ENCODE data around the gene ALPG. TPM values are rescaled to one million over a fixed set of nuclear protein-coding genes. Genes with fewer than 3 reads are reported as not detected.

Gene ALPG
- total and polyA plus RNA-seq, 2 donors (not counting 3 experiments of a cell fraction or from before 2014, with no cell fraction given), result not detected

DNA sequence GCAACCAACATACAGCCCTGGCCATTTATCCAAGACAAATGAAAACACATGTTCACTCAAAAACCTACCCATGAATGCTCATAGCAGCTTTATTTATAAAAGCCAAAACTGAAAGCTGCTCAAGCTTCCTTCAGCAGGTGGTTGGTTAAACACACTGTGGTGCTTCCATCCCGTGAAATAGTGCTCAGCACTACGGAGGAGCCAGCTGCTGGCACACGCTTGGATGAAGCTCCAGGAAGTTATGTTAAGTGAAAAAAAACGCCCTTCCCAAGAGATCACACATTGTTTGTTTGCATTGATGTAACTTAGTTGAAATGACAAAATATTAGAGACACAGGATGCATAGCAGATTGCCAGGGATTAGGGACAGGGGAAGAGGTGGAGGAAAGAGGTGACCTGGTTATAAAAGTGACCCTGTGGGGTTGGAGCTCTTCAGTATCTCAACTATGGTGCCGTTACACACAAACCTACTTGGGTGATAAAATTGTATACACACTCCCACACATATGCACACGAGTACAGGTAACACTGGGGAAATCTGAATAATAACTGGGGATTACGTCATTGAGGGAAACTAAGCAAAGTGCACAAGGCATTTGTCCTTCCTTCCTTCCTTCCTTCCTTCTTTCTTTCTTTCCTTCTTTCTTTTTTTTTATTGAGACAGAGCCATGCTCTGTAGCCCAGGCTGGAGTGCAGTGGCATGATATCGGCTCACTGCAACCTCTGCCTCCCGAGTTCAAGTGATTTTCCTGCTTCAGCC, 6.2 kb upstream of the ALPG start:
- Histone ChIP-seq H3K27ac (ENCODE audit: insufficient read depth, low read depth, low read length) (no peak overlapping the region), H3K9ac (replicated peaks; ENCODE audit: extremely low read depth, insufficient read depth, low read length) (no peak overlapping the region), H3K9me1 (replicated peaks; ENCODE audit: control insufficient read depth, extremely low read depth, insufficient read depth, low read length) (no peaks in the 10 kb centered on the region), H3K9me3 (replicated peaks; ENCODE audit: control insufficient read depth, insufficient read depth, low read length) (no peaks in the 10 kb centered on the region), H3K79me2 (ENCODE audit: control insufficient read depth, insufficient read depth, low read length) (no peaks in the 10 kb centered on the region), H3K36me3 (ENCODE audit: control insufficient read depth in 2 of 2, extremely low read depth in 1 of 2, insufficient read depth in 2 of 2, low read length in 2 of 2) (no peaks in the 10 kb centered on the region), H3K4me1 (ENCODE audit: control insufficient read depth, extremely low read depth, insufficient read depth, low read length) (no peaks in the 10 kb centered on the region), H2AFZ (ENCODE audit: low read depth, low read length) (no peak overlapping the region), H4K20me1 (replicated peaks; ENCODE audit: control insufficient read depth, extremely low read depth, insufficient read depth, low read length) (no peaks in the 10 kb centered on the region), H3K27me3 (ENCODE audit: control insufficient read depth in 2 of 2, insufficient read depth in 2 of 2, low read length in 2 of 2) (peaks cover 0 to 5% of the 10 kb centered on the region in 2 experiments), H3K4me3 (replicated peaks in 1 of 3; ENCODE audit: insufficient read depth in 1 of 3, low read depth in 1 of 3, low read length in 3 of 3) (no peak overlapping the region), H3K4me2 (ENCODE audit: insufficient read depth, low read length) (no peak overlapping the region)
- ChIA-PET POLR2A (no interaction called here), CTCF (interaction anchor here (0.9 kb wide), 1 partner anchor 14 kb away, joined by 4 read pairs; no protein-coding TSS in a partner anchor)
- TF ChIP-seq JUN (IDR thresholded peaks at IDR 0.05; ENCODE audit: borderline replicate concordance, insufficient read depth, insufficient read length, low read depth) (no peak), POLR2AphosphoS5 (IDR thresholded peaks at IDR 0.05; ENCODE audit: insufficient read depth, low read depth, low read length) (no peak), EZH2 (IDR thresholded peaks at IDR 0.05; ENCODE audit: borderline replicate concordance, low read depth, low read length, severe bottlenecking) (no peak), GATA2 (IDR thresholded peaks at IDR 0.05; ENCODE audit: insufficient read depth, insufficient read length, low read depth, low read length) (no peak), FOS (IDR thresholded peaks at IDR 0.05; ENCODE audit: borderline replicate concordance, insufficient read depth, low read length) (no peak), POLR2A (IDR thresholded peaks at IDR 0.05; ENCODE audit: low read depth, low read length) (no peak), MYC (IDR thresholded peaks at IDR 0.05; ENCODE audit: low read depth, low read length) (no peak)
- TF ChIP-seq, protein P1, sequence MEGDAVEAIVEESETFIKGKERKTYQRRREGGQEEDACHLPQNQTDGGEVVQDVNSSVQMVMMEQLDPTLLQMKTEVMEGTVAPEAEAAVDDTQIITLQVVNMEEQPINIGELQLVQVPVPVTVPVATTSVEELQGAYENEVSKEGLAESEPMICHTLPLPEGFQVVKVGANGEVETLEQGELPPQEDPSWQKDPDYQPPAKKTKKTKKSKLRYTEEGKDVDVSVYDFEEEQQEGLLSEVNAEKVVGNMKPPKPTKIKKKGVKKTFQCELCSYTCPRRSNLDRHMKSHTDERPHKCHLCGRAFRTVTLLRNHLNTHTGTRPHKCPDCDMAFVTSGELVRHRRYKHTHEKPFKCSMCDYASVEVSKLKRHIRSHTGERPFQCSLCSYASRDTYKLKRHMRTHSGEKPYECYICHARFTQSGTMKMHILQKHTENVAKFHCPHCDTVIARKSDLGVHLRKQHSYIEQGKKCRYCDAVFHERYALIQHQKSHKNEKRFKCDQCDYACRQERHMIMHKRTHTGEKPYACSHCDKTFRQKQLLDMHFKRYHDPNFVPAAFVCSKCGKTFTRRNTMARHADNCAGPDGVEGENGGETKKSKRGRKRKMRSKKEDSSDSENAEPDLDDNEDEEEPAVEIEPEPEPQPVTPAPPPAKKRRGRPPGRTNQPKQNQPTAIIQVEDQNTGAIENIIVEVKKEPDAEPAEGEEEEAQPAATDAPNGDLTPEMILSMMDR (IDR thresholded peaks at IDR 0.05; ENCODE audit: extremely low read depth in 1 of 2, insufficient read depth in 1 of 2, low read depth in 1 of 2, low read length in 2 of 2), result no peak
- TF ChIP-seq, protein P2, sequence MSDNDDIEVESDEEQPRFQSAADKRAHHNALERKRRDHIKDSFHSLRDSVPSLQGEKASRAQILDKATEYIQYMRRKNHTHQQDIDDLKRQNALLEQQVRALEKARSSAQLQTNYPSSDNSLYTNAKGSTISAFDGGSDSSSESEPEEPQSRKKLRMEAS (IDR thresholded peaks at IDR 0.05; ENCODE audit: insufficient read depth, insufficient read length), result no peak
- intact Hi-C loops (cut with micrococcal nuclease) (no loop called here), dilution Hi-C loops (cut with MboI; ENCODE audit: extremely low pct_ligation_motif_present, low sequenced_read_pairs) (no loop called here)
- no peak for FAIRE-seq
- no TSS peak for BruUV-seq (replicated peaks)
- no peak for DNase-seq (ENCODE audit: low read depth, low spot score)

Measured in endothelial cell of umbilical vein (primary cell).